Chondrocyte (in vitro differentiated cells): Measurements from ENCODE around the gene JAKMIP1. TPM values are rescaled to one million over a fixed set of nuclear protein-coding genes. Genes with fewer than 3 reads are reported as not detected.

ENCODE experiments used
- DNase-seq: peaks from one replicate; pipeline ENCODE4 v3.0.0; 2021; ENCODE audit warnings: mixed read lengths, low spot score
- H3K27ac Mint-ChIP-seq: one replicate; pipeline ENCODE4 v1.8.0; 2021; ENCODE audit warnings: mild to moderate bottlenecking, moderate library complexity, mixed read lengths; ENCODE audit not compliant: unreplicated experiment
- H3K27me3 Mint-ChIP-seq: 2 replicates; pipeline ENCODE4 v1.8.0; 2021; ENCODE audit warnings: low read depth, mixed read lengths
- H3K36me3 Mint-ChIP-seq: 2 replicates; pipeline ENCODE4 v1.8.0; 2021; ENCODE audit warnings: low read depth, mixed read lengths
- H3K4me1 Mint-ChIP-seq: 2 replicates; pipeline ENCODE4 v1.8.0; 2021; ENCODE audit warnings: low read depth, mild to moderate bottlenecking, mixed read lengths
- H3K4me3 Mint-ChIP-seq: one replicate; pipeline ENCODE4 v1.8.0; 2021; ENCODE audit warnings: mild to moderate bottlenecking, moderate library complexity, mixed read lengths; ENCODE audit not compliant: unreplicated experiment
- H3K9me3 Mint-ChIP-seq: 2 replicates; pipeline ENCODE4 v1.8.0; 2021; ENCODE audit warnings: low read depth, mixed read lengths
- total RNA-seq: library from RNA; stranded (reverse); gene quantifications from 3 replicates; pipeline ENCODE4 v1.2.1, GENCODE V29; 2021
- TF ChIP-seq, protein P1 (sequence below): fragments of 200-600 bp; sonication (generic); IDR thresholded peaks from 2 replicates; pipeline ENCODE4 v1.5.0; 2021; ENCODE audit warnings: antibody characterized with exemption, mild to moderate bottlenecking, moderate library complexity

The JAKMIP1 gene
- total RNA-seq, 1 donor from 2014 or later: 0.10 TPM

DNA sequence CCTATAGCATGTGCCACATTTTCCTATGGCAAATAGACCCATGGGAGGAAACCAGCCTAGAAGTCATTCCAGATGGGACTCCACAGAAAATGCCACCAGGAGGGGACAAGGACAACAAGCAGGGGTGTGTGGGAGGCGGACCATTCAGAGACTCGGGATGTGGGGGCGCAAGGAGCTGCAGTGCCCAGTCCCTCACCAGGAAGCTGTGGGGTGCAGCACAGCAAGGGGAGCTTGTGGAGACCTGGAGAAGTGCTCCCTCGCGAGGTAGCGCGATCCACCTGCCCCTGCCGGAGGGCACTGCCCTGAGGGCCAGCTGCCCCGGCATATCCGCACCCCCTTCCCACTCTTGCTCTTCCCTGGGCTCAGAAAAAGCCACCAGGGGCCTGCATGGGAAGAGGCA is 136.7 kb downstream of the JAKMIP1 start:
- TF ChIP-seq, protein P1, sequence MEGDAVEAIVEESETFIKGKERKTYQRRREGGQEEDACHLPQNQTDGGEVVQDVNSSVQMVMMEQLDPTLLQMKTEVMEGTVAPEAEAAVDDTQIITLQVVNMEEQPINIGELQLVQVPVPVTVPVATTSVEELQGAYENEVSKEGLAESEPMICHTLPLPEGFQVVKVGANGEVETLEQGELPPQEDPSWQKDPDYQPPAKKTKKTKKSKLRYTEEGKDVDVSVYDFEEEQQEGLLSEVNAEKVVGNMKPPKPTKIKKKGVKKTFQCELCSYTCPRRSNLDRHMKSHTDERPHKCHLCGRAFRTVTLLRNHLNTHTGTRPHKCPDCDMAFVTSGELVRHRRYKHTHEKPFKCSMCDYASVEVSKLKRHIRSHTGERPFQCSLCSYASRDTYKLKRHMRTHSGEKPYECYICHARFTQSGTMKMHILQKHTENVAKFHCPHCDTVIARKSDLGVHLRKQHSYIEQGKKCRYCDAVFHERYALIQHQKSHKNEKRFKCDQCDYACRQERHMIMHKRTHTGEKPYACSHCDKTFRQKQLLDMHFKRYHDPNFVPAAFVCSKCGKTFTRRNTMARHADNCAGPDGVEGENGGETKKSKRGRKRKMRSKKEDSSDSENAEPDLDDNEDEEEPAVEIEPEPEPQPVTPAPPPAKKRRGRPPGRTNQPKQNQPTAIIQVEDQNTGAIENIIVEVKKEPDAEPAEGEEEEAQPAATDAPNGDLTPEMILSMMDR: no peak
- Mint-ChIP-seq H3K36me3 (no peaks in the 10 kb centered on the region), H3K27me3 (peaks cover 29% of the 10 kb centered on the region), H3K27ac (no peak overlapping the region), H3K9me3 (peaks cover 11% of the 10 kb centered on the region), H3K4me1 (no peaks in the 10 kb centered on the region), H3K4me3 (no peak overlapping the region)
- DNase-seq: no peak

GRCh38 chr4:6062133-6062532 is 138.2 kb downstream of the JAKMIP1 start:
- Mint-ChIP-seq H3K27me3 (peaks cover 19% of the 10 kb centered on the region), H3K4me1 (no peaks in the 10 kb centered on the region), H3K9me3 (peaks cover 17% of the 10 kb centered on the region), H3K36me3 (no peaks in the 10 kb centered on the region), H3K27ac (no peak overlapping the region), H3K4me3 (no peak overlapping the region)
- TF ChIP-seq, protein P1: no peak
- no peak for DNase-seq

GRCh38 chr4:6059375-6059805 is 141.0 kb downstream of the JAKMIP1 start:
- H3K4me3 Mint-ChIP-seq: no peak overlapping the region
- H3K36me3 Mint-ChIP-seq: no peaks in the 10 kb centered on the region
- TF ChIP-seq, protein P1: no peak
- H3K4me1 Mint-ChIP-seq: no peaks in the 10 kb centered on the region
- H3K27me3 Mint-ChIP-seq: peaks cover 6% of the 10 kb centered on the region
- peaks cover 17% of the 10 kb centered on the region for H3K9me3 Mint-ChIP-seq
- DNase-seq: no peak
- no peak overlapping the region for H3K27ac Mint-ChIP-seq

GRCh38 chr4:6058531-6059374 is 141.6 kb downstream of the JAKMIP1 start:
- Mint-ChIP-seq H3K36me3 (no peaks in the 10 kb centered on the region), H3K9me3 (peaks cover 17% of the 10 kb centered on the region)

DNA sequence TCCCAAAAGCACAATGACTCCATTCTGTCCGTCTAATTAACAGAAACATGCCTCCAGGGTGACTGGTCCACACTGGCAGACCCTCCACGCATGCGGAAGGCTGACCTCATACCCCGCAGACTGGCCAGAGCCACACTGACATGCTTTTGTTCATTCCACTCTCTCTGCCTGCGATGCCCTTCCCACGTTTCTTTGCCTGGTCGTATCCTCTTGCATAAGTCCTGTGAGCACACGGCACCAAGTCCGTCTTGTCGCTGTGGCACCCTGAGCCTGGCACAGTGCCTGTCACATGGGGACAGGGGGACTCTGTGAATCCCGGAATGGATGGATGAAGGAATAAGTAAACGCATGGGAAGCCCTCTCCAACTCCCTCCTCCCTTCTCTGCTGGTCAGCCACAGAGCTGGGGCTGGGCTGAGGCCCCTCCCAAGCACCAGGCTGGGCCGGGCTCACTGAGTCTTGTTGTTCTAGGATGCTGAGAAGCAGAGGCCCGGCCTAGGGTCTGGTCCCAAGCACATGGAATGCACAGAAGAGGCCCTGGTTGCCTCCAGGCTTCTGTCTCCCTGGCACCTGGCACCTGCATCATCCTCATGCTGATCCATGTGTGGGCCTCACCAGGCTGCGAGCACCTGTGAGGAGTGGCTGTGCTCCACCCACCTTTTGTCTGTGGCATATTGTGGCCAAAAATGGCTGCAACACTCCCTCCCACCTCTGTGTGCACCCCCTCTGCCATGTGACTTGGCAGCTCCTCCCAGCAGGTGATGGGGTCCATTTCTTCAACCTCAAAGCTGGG is 143.2 kb downstream of the JAKMIP1 start:
- TF ChIP-seq, protein P1: no peak
- no peak for DNase-seq
- Mint-ChIP-seq H3K4me3 (no peak overlapping the region), H3K9me3 (peaks cover 17% of the 10 kb centered on the region), H3K27me3 (no peaks in the 10 kb centered on the region), H3K36me3 (no peaks in the 10 kb centered on the region), H3K4me1 (no peaks in the 10 kb centered on the region), H3K27ac (no peak overlapping the region)

More at GRCh38 chr4:6058531-6059374, 141.6 kb downstream of the JAKMIP1 start:
- Mint-ChIP-seq H3K4me3 (no peak overlapping the region), H3K27ac (no peak overlapping the region), H3K4me1 (no peaks in the 10 kb centered on the region), H3K27me3 (peaks cover 5% of the 10 kb centered on the region)
- TF ChIP-seq, protein P1: no peak
- no peak for DNase-seq
